Lower leg skin (tissue), 3 donors: ENCODE results near the gene TRIM68.

ENCODE experiments used
- POLR2A ChIP-seq, 2 donors: fragments of 450-650 bp; IDR thresholded peaks; one replicate each; pipeline ENCODE4 v1.6.1; 2016 to 2017; ENCODE audit warnings: antibody characterized with exemption in 2 of 2, mild to moderate bottlenecking in 1 of 2, moderate library complexity in 1 of 2
- TF ChIP-seq, protein P1 (sequence below), 3 donors: fragments of 450-650 bp; IDR thresholded peaks; one replicate each; pipeline ENCODE4 v1.5.1; 2016; ENCODE audit warnings: antibody characterized with exemption in 3 of 3, mild to moderate bottlenecking in 3 of 3, moderate library complexity in 2 of 3

DNA sequence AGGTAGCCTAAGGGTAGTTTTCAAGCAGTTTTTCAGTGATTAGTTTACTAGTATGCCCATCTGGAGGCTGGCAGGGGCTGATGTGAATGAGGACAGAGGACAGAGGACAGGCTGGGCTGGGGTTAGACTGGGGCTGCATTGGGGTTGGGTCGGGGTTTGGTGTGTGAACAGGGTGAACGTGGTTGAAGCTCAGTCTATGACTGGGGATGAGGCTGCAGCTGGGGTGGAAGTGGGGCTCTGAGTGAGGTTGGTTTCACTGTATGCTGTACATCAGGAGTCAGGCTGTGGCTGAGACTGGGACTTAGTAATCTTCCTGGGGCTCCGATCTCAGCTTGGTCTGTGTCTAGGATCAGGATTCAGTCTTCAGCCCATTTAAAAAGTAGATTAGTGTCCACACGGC, 36.2 kb upstream of the TRIM68 start:
- TF ChIP-seq, protein P1, sequence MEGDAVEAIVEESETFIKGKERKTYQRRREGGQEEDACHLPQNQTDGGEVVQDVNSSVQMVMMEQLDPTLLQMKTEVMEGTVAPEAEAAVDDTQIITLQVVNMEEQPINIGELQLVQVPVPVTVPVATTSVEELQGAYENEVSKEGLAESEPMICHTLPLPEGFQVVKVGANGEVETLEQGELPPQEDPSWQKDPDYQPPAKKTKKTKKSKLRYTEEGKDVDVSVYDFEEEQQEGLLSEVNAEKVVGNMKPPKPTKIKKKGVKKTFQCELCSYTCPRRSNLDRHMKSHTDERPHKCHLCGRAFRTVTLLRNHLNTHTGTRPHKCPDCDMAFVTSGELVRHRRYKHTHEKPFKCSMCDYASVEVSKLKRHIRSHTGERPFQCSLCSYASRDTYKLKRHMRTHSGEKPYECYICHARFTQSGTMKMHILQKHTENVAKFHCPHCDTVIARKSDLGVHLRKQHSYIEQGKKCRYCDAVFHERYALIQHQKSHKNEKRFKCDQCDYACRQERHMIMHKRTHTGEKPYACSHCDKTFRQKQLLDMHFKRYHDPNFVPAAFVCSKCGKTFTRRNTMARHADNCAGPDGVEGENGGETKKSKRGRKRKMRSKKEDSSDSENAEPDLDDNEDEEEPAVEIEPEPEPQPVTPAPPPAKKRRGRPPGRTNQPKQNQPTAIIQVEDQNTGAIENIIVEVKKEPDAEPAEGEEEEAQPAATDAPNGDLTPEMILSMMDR (IDR thresholded peaks at IDR 0.05): no peak
- no peak for TF ChIP-seq POLR2A (IDR thresholded peaks at IDR 0.05)
